GM18517 (cell line): ENCODE data around the gene TM4SF4.

Experiments
- ATAC-seq: cut with Tn5 transposase; IDR thresholded peaks from one replicate; pipeline ENCODE4 v1.9.1; 2021; ENCODE audit warnings: mild to moderate bottlenecking, moderate library complexity; ENCODE audit not compliant: unreplicated experiment

The TM4SF4 gene

GRCh38 chr3:149509526-149509925, 35.0 kb downstream of the TM4SF4 start:
- ATAC-seq = no peak

- ATAC-seq = no peak
Measured at GRCh38 chr3:149510480-149510879, 36.0 kb downstream of the TM4SF4 start.

DNA sequence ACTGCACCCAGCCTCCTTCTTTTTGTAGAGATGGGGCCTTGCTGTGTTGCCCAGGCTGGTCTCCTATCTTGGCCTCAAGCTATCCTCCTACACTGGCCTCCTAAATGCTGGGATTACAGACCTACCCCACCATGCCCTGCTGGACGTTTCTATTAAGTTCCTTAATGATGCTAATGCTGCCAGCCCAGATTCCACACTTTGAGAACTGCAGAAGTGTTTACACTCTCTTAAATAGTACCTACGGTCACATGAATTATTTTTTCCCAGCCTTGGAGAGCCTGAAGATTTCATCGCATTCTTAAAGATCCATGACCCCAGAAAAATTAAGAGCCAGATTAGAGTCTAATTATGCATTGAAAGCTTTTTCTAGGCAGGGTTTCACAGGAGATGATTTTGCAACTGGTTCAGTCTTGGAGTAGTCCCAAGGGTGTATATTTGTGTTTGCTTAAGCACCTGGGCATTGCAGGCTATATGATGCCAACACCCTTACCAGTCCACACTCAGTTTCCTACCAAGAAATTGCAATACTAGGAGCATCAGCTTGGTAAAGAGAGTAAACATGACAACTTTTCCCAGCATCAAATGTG, 36.6 kb downstream of the TM4SF4 start:
- ATAC-seq = no peak

DNA sequence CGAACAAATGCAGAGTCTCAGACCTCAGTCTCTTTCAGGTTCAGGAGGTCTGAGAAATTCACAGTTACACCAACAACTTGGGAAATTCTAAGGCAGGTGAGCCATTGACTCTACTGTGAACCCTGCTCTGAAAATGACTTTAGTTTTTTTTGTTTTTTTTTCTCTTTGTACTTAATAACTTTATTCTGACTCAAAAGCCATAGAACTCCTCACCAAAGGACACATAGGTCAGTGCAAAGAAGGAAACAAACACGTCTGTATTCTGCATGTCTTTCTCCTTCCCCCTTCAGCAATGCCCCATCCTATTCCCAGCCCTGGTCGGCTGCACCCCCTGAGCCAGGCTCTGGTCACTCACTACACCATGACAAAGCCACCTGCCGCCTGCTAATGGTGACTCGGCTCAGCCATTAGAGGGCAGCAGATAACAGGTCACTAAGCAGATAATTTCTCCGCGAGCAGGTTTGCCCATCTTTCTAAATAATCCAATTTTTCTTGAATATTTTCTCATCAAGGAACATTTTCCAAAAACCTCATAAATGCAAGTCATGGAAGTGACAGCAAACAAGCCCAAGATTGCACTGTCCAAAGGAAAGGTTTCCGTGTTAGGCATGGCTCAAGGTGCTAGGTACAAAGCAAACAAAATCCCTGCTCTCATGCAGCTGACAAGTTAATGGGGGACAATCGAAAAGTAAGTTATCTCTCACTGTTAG, 37.7 kb downstream of the TM4SF4 start:
- peak; percentile 67 for ATAC-seq

DNA sequence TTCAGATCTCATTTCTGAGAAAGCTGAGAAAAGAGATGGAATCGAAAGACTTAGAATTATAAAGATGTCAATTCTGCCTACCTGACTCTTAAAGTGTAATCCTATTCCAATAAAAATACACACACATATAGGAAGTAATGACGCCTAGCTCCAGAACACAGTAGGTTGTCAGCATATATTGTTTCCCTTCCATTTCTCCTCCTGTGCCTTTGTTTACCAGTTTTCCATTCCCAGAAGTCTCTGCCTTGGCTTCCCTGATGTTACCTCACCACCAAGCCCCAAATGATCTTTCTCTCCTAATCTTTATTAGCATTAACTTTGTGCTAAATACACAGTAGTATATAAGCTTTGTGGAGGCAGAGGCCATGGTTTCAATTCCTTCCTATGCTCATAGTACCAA, 40.0 kb downstream of the TM4SF4 start:
- no peak for ATAC-seq

DNA sequence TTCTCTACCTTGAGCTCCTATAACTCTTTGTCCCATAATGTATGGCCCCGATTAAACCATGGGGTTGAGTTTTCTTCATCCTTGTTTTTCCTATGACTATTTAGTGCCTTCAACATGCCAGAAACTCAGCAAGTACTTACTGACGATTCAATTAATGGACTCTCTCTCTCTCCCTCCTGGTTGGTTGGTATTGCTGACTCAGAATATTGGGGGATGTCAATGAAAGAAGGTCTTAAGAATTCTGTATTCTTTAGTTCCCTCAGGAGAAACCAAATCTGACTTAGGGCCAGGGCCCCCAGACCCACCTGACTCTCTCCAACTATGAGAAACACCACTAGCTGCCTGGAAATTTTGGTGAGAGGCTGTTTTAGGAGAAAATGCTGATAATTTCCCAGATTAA, 40.8 kb downstream of the TM4SF4 start:
- ATAC-seq = no peak

- ATAC-seq = no peak
Measured at GRCh38 chr3:149516920-149517319, 42.4 kb downstream of the TM4SF4 start.

DNA sequence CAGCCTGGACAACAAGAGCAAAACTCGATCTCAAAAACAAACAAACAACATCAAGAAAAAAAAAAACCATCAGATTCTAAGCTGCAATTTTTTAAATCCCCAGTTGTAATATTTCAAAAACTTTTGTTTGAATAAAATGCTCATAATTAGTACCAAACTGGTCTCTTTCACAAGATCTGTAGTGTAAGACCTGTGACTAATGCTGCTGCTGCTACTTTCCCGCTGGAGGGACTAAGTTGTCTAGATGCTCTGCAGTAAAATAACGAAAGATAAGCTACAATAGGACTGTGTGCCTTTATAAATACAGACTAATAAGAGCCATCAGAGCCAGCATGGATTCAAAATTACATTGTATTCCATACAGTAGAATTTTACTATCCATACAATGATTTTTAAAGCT, 45.4 kb downstream of the TM4SF4 start:
- no peak for ATAC-seq

DNA sequence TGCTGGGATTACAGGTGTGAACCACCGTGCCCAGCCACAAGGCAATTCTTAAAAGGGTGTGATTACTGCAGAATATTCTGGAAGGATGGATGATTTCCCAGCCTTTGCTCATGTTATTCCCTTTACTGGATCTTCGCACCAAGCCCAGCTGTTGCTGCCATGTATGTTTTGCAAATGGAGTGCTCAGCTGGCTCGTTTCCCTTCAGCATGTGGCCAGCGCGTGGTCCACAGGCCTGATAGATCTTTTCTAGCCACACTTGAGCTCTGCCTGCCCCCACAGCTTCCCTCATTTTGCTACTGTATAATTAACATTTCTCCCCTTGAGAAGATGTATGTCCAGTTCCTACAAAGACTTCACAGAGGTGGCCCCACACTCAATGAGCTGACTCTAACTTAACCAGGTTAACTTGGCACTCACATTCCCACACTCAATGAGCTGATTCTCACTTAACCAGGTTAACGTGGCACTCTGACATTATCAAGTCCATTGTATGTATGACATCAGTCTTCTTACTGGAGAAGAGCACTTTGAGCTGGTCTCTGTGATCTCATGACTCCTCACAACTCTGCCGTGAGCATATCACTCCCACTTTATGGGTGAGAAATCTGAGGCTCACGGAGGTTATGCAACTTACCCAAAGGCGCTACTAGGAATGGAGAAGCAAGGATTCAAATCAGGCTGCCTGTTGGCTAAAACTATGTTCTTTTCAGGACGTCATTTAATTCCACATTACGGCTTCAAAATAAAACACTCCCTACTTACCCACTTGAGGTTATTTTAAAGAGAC, 49.2 kb downstream of the TM4SF4 start:
- ATAC-seq = no peak

GRCh38 chr3:149527531-149528339, 53.2 kb downstream of the TM4SF4 start:
- ATAC-seq = no peak

GRCh38 chr3:149528340-149528650, 53.8 kb downstream of the TM4SF4 start:
- ATAC-seq = no peak

DNA sequence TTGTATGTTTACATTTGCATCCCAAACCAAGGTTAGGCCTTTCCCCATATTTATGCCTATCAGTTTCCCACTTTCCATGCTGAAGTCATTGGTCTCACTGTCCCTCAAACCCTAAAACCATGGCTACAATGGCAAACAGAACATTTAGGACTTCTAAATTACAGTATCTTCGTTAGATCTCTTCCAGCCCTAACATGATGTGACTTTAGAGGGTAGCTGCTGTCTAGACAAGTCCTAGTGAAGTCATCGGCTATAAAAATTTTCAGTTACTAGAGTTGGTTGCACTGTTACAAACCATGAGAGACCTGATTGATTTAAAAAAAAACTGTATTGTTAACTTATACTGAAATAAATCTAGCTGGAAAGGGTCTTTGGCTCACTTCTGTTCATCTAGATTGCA, 54.6 kb downstream of the TM4SF4 start:
- no peak for ATAC-seq

- ATAC-seq = no peak
Measured at GRCh38 chr3:149532489-149533180, 58.1 kb downstream of the TM4SF4 start.

GRCh38 chr3:149534082-149534481, 59.6 kb downstream of the TM4SF4 start:
- ATAC-seq = no peak

- no peak for ATAC-seq
Measured at GRCh38 chr3:149534671-149535332, 60.3 kb downstream of the TM4SF4 start.

- no peak for ATAC-seq
Measured at GRCh38 chr3:149535333-149535685, 60.8 kb downstream of the TM4SF4 start.

DNA sequence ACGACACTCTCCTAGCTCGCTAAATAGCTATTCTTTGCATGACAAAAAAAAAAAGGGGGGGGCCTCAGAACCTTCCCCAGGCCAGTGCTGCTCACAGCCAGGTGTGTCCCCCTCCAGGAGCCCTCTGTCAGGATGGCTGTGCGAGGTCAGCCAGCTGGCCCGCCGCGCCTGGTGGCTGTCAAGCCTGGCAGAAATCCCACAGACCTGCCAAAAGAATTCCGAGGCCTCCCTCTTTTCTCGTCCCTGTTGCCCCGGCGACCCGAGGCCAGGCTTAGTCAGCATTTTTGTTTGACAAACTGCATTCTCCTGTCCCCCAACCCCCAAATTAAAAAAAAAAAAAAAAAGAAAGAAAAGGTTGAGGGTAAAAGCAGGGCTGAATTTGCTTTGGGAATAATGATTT, 61.9 kb downstream of the TM4SF4 start:
- ATAC-seq = no peak

GRCh38 chr3:149538371-149538770, 63.9 kb downstream of the TM4SF4 start:
- no peak for ATAC-seq

GRCh38 chr3:149541091-149541491, 66.6 kb downstream of the TM4SF4 start:
- no peak for ATAC-seq
